IPS-11a (cell line): ENCODE data around the gene C1QTNF12.
"Not testable (repeated sequence)": the region's sequence is repeated elsewhere in the genome, so short reads cannot be mapped to it uniquely, and the experiment has no call there.

Experiments
- H3K4me3 ChIP-seq: one replicate; pipeline ENCODE4 v1.5.1; 2013; ENCODE audit warnings: low read depth, low read length, control low read depth

Gene C1QTNF12

DNA sequence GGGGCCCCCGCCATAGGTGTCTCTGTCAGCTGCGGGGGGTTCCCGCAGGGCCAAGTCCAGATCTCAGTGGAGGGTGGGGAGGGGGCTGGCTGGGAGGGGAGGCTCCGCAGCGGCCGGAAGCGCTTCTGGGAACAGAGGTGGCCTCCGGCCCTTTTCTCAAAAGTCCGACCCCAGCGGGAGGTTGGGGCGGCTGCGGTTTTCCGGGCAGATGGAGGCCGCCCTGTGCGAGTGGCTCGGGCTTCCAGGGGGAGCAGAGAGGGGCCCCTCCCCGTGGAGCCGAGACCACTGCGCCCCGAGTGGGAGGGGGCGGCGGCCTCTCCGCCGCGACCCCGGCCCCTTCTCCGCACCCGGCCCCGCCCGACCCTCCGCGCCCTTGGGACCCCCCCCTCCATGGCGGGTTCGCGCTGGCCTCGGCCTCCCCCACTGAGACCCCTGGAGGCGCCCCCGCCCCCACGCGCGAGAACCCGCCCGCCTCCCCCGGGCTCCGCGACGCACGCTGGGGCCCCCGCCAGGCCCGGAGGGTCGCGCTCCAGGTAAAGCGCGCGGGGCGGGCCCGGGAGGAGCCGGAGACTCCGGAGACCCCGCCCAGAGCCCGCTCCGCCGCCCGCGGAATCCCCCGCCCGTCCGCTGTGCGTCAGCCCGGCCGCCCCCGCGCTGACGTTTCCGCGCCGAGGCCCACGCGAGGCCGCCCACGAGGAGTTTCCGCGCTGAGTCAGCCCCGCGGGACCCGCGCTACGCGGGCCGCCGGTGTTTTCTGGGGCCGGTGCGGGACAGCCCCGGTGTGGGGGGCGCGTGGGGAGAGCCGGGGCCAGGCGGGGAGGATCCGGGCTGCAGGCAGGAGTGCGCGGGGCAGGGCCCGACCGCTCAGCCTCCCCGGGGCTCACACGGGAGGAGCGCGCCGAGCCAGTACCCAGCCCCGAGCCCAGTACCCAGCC is 45.4 kb downstream of the C1QTNF12 start:
- no peak overlapping the region for H3K4me3 ChIP-seq

DNA sequence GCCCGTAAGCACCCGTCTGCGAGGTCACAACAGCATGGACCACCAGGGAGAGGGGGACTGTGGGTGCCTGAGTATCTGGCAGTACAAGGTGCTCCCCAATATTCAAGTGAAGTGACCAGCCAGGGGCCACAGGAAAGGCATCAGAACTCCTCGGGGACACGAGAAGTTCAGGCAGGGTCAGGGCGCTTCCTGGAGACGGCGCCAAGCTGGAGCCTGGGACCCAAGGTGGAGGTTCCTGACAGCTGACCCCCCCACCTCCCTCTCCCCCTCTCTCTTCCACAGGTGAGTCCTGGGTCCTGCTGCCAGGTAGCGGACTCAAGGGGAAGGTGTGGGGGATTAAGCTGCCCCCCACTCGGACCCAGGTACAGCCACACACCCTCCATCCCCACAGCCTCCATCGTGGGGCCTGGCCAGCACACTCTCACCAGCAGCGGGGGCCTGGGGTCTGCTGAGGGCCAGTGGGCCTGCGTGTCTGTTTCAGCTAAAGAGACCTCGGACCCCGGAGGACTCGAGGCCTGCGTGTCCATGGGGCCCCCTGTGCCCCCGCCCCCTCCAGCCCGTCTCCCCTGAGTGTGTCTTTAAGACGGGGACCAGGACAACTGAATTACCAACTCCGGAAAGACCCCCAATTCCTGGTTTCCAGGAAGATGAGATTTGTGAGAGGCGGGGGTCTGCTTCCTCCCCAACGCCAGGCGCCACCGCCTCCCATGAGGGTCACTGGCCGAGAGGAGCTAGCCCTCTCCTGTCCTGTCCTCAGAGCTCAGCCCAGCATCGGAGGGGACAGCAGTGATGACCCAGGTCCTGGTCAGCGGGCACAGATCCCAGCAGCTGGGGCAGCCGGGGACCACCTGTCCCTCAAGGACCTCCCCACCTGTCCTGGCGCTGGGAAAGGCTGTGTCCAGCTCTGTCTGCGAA is 46.3 kb downstream of the C1QTNF12 start:
- H3K4me3 ChIP-seq, result no peak overlapping the region

DNA sequence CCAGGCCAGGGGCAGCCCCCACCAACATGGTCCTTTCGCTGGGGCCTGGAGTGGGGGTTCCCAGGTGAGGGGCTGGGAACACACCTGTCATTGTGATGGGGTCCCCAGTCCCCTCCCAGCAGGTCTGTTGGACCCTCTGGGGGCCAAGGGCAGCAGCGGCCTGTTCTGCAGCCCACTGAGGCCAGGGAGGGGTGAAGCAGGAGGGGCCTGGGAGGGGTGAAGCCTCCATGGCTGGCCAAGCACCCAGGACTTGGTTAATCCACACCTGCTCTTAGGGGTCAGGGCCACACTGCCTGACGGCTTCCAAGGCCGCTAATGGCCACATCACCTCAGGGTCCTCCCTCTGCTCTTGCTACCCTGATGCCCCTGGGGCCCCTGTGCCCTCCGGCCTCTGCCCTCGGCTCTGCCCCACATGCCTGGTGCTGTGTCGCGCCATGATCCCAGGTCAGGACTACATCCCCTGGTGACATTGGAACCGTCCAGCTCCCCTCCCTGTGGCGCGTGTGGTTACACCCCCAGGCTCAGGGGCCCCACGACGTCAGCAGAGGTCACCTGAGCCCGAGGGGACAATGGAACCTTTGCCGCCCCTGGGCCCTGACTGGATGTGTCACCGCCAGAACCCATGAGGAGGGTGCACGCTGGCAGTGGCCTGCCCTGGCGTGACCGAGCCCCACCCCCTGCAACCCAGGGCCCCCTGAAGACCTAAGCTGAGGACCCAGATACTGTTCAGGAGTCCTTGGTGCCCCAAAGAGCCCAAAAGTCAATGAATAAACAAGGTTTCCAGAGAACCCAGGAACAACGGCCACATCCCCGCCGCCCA is 47.2 kb downstream of the C1QTNF12 start:
- no peak overlapping the region for H3K4me3 ChIP-seq

DNA sequence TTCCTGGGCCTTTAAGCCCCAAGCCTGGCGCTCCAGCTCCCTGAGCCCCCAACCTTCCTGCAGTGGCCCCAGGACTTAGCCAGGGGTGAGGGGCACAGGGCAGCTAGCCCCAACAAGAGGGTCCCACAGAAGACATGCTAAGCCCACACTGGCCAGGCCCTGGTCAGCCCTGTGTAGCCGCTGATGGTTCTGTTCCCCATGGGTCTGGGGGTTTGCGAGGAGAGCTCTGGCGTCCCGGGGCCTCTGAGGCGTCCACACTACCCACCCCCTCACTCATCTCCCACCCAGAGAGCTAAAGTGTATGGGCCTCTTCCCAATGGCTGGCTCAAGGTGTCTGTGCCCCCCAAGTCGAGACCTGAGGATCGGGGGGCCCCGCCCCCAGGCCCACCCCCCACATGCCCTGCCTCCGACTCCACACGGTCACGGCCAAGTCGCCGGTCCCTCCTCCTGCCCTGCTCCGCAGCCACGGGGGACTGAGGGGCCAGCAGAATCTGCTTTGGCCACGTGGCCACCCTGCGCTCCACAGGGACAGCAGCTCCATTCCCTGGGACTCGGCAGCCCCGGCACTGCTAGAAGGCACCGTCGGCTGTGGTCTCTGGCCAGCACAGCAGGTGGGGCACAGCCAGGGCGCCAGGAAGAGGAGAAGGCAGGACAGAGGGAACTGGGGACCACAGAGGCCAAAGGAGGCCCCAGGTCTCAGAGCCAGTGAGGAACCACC is 47.9 kb downstream of the C1QTNF12 start:
- no peak overlapping the region for H3K4me3 ChIP-seq

DNA sequence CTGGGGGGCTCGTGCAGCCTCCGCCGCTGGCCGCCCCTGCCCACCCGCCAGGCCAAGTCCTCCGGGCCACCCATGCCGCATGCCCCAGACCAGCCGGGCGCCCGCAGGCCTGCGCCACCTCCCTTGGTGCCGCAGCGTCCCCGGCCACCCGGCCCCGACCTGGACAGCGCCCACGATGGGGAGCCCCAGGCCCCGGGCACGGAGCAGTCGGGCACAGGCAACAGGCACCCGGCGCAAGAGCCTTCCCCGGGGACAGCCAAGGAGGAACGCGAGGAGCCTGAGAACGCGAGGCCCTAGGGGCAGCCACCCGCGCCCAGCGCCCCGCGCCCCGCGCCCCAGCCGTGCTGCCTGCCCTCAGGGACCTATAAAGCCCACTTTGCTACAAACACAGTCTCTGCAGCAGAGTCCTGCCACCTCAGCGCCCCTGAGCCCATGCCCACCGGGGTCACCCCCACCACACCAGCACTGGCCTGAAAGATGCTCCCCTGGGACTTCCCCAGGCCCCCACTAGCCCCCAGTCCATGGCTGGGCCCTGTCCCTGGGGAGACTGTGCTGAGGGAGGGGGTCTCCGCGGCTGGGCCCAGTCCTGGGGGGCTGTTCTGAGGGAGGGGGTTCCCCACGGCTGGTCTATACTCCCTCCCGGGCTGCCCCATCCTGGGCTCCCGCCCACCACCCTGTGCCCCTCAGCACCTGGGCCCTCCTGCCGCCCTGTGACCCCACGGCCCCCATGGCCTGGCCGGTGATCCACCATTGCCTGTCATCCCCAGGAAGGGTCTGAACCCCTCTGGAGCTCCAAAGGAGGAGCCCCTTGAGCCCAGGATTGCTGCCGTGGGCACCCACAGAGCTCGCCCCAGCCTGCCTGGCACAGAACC is 48.7 kb downstream of the C1QTNF12 start:
- no peak overlapping the region for H3K4me3 ChIP-seq

DNA sequence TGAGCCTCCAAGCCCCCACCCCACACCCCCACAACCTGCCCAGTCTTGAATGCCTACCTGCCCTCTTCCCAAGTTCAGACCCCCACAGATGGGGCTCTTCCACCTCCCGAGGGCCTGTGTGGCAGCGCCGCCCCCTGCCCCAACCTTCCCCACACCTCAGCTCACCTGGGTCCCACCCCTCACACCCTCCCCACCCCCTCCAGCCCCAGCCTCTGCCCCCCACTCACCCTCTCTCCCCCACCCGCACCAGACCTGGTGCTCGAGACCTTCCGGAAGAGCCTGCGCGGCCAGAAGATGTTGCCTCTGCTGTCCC is 49.4 kb downstream of the C1QTNF12 start:
- H3K4me3 ChIP-seq, result no peak overlapping the region

DNA sequence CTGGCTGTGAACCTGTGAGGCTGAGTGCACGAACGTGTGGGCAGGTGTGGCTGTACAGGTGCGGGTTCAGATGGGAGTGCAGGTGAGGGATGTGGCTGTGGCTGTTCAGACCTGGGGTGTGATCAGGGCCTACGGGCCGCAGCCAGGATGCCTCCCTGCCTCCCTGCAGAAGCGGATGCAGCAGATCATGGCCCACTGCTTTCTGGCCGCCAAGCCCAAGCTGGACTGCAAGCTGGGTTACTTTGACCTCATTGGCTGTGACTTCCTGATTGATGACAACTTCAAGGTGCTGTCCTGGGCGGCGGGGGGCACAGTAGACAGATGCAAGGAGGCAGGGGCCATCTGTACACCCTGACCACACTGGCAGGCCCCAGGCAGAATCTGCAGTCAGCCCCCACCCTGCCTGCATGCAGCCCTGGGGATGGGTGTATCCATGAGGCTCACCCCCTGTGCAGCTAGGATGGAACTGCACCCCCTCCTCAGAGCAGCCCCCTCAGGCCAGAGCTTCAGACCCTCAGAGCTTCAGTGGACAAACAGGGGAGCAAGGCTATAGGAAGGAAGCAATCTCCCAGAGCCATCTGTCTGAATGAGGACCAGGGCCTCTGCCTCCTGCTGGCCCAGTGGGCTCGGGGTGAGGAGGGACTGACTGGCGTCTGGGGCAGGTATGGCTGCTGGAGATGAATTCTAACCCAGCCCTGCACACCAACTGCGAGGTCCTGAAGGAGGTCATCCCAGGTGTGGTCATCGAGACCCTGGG is 49.9 kb downstream of the C1QTNF12 start:
- H3K4me3 ChIP-seq, result no peak overlapping the region

DNA sequence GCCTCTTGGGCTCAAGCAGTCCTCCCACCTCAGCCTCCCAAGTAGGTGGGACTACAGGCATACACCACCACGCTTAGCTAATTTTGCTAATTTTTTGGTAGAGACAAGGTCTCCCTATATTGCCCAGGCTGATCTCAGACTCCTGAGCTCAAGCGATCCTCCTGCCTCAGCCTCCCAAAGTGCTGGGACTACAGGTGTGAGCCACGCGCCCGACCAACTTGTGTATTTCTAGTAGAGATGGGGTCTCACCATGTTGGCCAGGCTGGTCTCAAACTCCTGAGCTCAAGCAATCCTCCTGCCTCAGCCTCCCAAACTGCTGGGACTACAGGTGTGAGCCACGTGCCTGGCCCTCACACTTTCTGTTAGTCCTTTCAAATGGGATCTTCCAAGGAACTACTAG is 50.8 kb downstream of the C1QTNF12 start:
- H3K4me3 ChIP-seq, result not testable (repeated sequence)

DNA sequence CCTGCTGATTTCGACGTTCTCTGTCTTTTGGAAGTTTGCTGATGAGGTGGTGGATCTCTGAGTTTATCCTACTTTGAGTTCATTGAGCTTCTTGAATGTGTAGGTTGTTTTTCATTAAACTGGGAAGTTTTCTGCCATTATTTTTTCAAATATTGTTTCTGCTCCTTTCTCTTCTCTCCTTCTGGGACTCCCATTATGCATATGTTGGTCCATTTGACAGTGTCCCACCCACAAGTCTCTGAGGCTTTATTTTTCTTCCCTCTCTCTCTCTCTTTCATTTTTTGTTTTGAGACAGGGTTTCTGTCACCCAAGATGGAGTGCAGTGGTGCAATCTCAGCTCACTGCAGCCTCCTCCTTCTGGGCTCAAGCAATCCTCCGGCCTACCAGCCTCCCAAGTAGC is 51.8 kb downstream of the C1QTNF12 start:
- no peak overlapping the region for H3K4me3 ChIP-seq
